Lower leg skin (tissue), 4 donors: ENCODE measurements around the gene CAMK2D. TPM values are rescaled to one million over a fixed set of nuclear protein-coding genes. Genes with fewer than 3 reads are reported as not detected.
"Not testable (repeated sequence)": the region's sequence is repeated elsewhere in the genome, so short reads cannot be mapped to it uniquely, and the experiment has no call there.

Experiments used
- DNase-seq, 2 donors: peaks; one replicate each; pipeline ENCODE4 v3.0.0-alpha.2; 2019; ENCODE audit warnings: low spot score in 2 of 2
- H3K4me3 ChIP-seq: fragments of 200-600 bp; sonication (generic); 2 replicates; pipeline ENCODE4 v1.5.1; 2017; ENCODE audit warnings: mild to moderate bottlenecking, low read depth; ENCODE audit not compliant: poor library complexity, severe bottlenecking
- CTCF ChIP-seq, 3 donors: fragments of 450-650 bp; IDR thresholded peaks; one replicate each; pipeline ENCODE4 v1.5.1; 2016; ENCODE audit warnings: antibody characterized with exemption in 3 of 3, mild to moderate bottlenecking in 3 of 3, moderate library complexity in 2 of 3
- POLR2A ChIP-seq, 2 donors: fragments of 450-650 bp; IDR thresholded peaks; one replicate each; pipeline ENCODE4 v1.6.1; 2016 to 2017; ENCODE audit warnings: antibody characterized with exemption in 2 of 2, mild to moderate bottlenecking in 1 of 2, moderate library complexity in 1 of 2
- WGBS, 2 donors: methylation state at CpG; one replicate each; pipeline ENCODE4 v1.1.5; 2018; 5-methylcytosine and 5-hydroxymethylcytosine counted together
- intact Hi-C: fragments of 100-400 bp; cut with DNase I; formaldehyde crosslinking; loops from one replicate; pipeline ENCODE4 v1.15.0; 2023; ENCODE audit warnings: low total_unique reads
- total RNA-seq, 4 donors: library from RNA; depleted of rRNA; stranded (reverse); fragments of >200 nt; gene quantifications; one replicate each; pipeline ENCODE4 v1.1.0, GENCODE V29; 2016

Gene CAMK2D
- total RNA-seq, 4 donors from 2014 or later, result 25.2 to 40.7 (median 32.7) TPM

DNA sequence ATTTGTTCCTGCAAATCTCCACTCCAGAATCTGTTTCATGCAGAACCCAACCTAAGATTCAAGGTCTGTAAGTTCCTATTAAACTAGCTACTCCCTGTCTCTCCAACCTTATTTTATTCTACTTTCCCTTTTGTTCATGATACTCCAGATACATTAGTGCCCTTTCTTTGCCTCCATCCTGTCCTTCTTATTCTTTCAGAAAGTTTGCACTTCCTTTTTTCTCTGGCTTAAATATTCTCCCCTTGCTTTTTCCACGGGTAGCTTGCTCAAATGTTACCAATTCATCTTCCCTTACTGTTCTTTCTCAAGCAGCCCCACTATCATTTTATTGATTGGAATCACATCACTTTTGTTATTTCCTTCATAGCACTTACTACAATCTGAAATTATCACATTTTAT, 72.1 kb downstream of the CAMK2D start:
- WGBS, 2 donors, result 65 to 77% methylated on average over 1 of the region's 1 CpG

DNA sequence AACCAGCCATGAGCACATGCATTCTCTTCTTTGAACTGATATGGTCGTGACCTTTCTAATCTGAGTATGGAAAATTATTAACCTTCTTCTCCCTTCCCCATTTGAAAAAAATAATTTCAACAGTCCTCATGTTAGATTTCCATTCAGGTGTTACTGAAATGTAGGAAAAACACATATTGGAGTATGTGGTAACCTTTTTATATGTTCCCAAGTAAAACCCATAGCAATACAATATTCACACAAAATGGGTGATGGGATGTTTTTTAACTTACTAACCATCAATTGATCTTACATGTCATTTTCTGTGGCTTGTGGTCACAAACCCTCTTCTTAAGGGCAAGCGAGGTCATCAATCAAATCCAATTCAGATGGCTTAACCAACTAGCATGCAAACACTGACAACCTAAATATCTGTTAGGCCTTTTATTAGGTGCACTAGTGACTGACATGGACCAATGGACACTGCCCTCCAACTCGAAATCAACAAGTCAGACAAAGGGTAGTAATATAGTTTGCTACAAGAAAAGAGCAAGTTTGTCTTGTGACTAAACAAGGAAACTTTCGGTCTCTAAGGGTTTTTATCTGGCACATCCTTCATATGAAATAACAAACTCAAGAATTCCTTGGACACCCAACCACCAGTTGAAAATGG, 74.3 kb downstream of the CAMK2D start:
- DNase-seq, result no peak
- intact Hi-C loops, result no loop called here
- WGBS, 2 donors, result 69 to 89% methylated on average over 4 of the region's 4 CpGs
- H3K4me3 ChIP-seq, result no peak overlapping the region
- TF ChIP-seq CTCF (IDR thresholded peaks at IDR 0.05) (no peak), POLR2A (IDR thresholded peaks at IDR 0.05) (no peak)

More for the DNA sequence above, 72.1 kb downstream of the CAMK2D start:
- no peak overlapping the region for H3K4me3 ChIP-seq
- DNase-seq, result no peak
- intact Hi-C loops, result no loop called here
- TF ChIP-seq POLR2A (IDR thresholded peaks at IDR 0.05) (no peak), CTCF (IDR thresholded peaks at IDR 0.05) (no peak)

DNA sequence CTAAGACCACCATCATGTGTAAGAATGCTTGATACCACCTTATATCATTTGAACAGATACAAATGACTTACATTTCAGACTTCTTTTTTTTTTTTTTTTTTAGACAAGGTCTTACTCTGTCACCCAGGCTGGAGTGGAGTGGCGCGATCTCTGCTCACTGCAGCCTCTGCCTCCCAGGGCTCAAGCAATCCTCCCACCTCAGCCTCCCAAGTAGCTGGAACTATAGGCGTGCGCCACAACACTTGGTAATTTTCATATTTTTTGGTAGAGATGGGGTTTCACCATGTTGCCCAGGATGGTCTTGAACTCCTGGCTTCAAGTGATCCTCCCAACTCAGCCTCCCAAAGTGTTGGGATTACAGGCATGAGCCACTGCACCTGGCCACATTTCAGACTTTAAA, 76.4 kb downstream of the CAMK2D start:
- intact Hi-C loops, DNase-seq, H3K4me3 ChIP-seq: not testable (repeated sequence)
- 87 to 100% methylated on average over 4 of the region's 4 CpGs for WGBS, 2 donors

DNA sequence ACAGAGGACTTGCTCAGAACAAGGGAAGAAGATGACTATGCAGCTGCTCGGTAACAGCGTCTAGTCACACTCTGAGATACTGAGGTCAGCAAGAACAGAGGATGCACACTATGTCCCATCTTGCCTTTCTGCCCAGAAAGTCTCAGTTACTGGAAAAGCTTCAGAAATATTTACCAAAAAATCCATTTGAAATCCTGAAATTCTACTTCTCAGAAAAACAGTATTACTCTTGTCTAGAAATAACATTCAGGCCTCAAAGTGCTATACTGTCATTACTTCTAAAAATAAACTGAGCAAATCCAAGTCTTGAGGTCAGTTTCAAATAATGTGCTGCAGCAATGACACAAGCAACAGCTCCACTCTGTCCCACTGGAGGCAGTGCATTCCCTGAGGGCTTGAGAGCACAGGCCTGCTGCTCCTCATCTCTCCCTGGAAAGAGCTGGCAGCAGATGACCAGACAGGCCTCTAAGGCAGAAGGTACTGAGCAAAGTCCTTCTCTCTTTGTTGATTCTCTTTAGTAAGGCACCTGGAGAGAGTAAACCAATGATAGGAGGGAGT, 76.9 kb downstream of the CAMK2D start:
- WGBS, 2 donors, result 46 to 63% methylated on average over 2 of the region's 2 CpGs
- intact Hi-C loops, result no loop called here
- no peak for TF ChIP-seq CTCF (IDR thresholded peaks at IDR 0.05)
- TF ChIP-seq POLR2A (IDR thresholded peaks at IDR 0.05), result no peak
- H3K4me3 ChIP-seq, result no peak overlapping the region
- no peak for DNase-seq

- intact Hi-C loops, result no loop called here
- 82 to 91% methylated on average over 4 of the region's 4 CpGs for WGBS, 2 donors
- no peak overlapping the region for H3K4me3 ChIP-seq
- DNase-seq, result no peak
- TF ChIP-seq CTCF (IDR thresholded peaks at IDR 0.05) (no peak), POLR2A (IDR thresholded peaks at IDR 0.05) (no peak)
Observed at GRCh38 chr4:113682730-113683537, 78.6 kb downstream of the CAMK2D start.

DNA sequence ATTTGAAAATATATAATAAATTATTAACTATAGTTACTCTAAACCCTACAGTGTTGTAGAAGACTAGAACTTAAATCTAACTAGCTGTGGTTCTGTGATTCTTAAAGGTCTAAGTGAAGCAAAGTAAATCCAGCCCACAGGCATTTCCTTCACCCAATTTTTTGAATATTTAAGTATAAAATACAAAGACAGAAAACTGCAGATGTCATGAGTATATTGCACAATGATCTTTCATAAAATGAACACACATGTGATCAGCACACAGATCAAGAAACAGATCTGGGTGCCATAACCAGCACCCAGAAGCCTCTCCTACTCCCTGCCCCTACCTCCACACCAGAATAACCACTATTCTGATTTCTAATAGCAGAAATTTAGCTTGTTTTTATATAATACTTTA, 82.9 kb downstream of the CAMK2D start:
- intact Hi-C loops, result no loop called here
- TF ChIP-seq POLR2A (IDR thresholded peaks at IDR 0.05) (no peak), CTCF (IDR thresholded peaks at IDR 0.05) (no peak)
- no peak overlapping the region for H3K4me3 ChIP-seq
- DNase-seq, result no peak
